ENCODE results near the gene IRF4. TPM values are rescaled to one million over a fixed set of nuclear protein-coding genes. Genes with fewer than 3 reads are reported as not detected.
"Not testable (repeated sequence)": the region's sequence is repeated elsewhere in the genome, so short reads cannot be mapped to it uniquely, and the experiment has no call there.

Gene IRF4
- total RNA-seq, 3 donors from 2014 or later, result 9.1 to 25.2 (median 13.0) TPM

DNA sequence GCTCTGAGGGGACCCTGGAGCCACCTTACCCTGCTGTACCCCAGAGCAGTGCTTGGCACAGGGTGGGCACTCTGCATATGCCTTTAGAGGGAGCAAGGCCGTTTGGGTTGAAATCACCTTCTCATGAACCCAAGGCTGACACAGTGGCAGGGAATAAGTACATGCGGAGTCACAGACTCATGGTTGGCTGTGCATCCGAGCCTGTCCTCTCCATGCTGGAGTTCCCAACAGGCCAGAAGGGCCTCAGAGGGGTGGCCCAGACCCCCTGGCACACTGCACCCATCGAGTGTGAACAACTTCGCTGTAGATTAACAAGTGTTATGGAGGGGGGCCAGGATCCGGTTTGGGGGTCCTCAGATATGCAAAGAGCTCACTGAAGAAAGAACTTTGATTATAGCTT lies 21.0 kb upstream of the IRF4 start:
- TF ChIP-seq POLR2A (IDR thresholded peaks at IDR 0.05) (no peak), POLR2AphosphoS5 (IDR thresholded peaks at IDR 0.05) (no peak)
- TF ChIP-seq, protein P1, sequence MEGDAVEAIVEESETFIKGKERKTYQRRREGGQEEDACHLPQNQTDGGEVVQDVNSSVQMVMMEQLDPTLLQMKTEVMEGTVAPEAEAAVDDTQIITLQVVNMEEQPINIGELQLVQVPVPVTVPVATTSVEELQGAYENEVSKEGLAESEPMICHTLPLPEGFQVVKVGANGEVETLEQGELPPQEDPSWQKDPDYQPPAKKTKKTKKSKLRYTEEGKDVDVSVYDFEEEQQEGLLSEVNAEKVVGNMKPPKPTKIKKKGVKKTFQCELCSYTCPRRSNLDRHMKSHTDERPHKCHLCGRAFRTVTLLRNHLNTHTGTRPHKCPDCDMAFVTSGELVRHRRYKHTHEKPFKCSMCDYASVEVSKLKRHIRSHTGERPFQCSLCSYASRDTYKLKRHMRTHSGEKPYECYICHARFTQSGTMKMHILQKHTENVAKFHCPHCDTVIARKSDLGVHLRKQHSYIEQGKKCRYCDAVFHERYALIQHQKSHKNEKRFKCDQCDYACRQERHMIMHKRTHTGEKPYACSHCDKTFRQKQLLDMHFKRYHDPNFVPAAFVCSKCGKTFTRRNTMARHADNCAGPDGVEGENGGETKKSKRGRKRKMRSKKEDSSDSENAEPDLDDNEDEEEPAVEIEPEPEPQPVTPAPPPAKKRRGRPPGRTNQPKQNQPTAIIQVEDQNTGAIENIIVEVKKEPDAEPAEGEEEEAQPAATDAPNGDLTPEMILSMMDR (IDR thresholded peaks at IDR 0.05), result no peak
- Histone ChIP-seq H3K4me1 (no peaks in the 10 kb centered on the region), H3K27me3 (peaks cover 5 to 76% of the 10 kb centered on the region in 2 donors), H3K9me3 (peaks cover 0 to 8% of the 10 kb centered on the region in 2 donors), H3K36me3 (no peaks in the 10 kb centered on the region), H3K4me3 (no peak overlapping the region), H3K27ac (no peak overlapping the region)
- no peak for DNase-seq (ENCODE audit: low spot score in 2 of 2)
- intact Hi-C loops (cut with DNase I; ENCODE audit: low total_unique reads), result no loop called here

DNA sequence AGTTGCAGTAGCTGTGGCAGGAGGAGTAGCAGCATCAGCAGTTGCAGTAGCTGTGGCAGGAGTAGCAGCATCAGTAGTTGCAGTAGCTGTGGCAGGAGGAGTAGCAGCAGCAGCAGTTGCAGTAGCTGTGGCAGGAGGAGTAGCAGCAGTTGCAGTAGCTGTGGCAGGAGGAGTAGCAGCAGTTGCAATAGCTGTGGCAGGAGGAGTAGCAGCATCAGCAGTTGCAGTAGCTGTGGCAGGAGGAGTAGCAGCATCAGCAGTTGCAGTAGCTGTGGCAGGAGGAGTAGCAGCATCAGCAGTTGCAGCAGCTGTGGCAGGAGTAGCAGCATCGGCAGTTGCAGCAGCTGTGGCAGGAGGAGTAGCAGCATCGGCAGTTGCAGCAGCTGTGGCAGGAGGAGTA lies 19.7 kb upstream of the IRF4 start:
- DNase-seq (ENCODE audit: low spot score in 2 of 2); H3K4me3 ChIP-seq; H3K9me3 ChIP-seq; H3K4me1 ChIP-seq; intact Hi-C loops (cut with DNase I; ENCODE audit: low total_unique reads); H3K36me3 ChIP-seq; H3K27ac ChIP-seq: not testable (repeated sequence)
- H3K27me3 ChIP-seq, result peaks cover 5 to 71% of the 10 kb centered on the region in 2 donors

DNA sequence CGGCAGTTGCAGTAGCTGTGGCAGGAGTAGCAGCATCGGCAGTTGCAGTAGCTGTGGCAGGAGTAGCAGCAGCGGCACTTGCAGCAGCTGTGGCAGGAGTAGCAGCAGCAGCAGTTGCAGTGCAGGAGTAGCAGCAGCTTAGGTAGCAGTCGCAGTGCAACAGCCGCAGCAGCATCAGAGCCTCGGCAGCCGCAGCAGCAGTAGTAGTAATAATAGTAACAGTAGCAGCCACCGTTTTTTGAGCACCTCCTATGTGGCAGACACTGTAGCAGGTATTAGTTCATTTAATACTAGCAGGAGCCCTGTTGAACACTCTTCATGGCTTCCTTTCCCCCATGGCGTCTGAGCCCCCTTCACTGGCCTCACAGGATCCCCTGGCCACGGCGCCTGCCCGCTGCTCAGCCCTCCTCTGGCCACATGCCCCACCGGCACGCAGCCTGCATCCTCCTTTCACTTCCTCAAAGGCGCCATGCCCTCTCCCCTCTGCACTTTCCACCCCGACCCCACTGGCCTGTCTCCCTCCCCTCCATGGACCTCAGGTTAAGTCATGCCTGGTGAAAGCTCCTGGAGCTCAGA lies 19.1 kb upstream of the IRF4 start:
- DNase-seq (ENCODE audit: low spot score in 2 of 2), result no peak
- Histone ChIP-seq H3K36me3 (no peaks in the 10 kb centered on the region), H3K27ac (no peak overlapping the region), H3K4me3 (no peak overlapping the region), H3K4me1 (no peaks in the 10 kb centered on the region), H3K27me3 (peaks cover 5 to 68% of the 10 kb centered on the region in 2 donors), H3K9me3 (peaks cover 0 to 8% of the 10 kb centered on the region in 2 donors)
- TF ChIP-seq POLR2A (IDR thresholded peaks at IDR 0.05), result no peak
- TF ChIP-seq, protein P1 (IDR thresholded peaks at IDR 0.05), result no peak
- no peak for TF ChIP-seq POLR2AphosphoS5 (IDR thresholded peaks at IDR 0.05)
- intact Hi-C loops (cut with DNase I; ENCODE audit: low total_unique reads), result no loop called here

DNA sequence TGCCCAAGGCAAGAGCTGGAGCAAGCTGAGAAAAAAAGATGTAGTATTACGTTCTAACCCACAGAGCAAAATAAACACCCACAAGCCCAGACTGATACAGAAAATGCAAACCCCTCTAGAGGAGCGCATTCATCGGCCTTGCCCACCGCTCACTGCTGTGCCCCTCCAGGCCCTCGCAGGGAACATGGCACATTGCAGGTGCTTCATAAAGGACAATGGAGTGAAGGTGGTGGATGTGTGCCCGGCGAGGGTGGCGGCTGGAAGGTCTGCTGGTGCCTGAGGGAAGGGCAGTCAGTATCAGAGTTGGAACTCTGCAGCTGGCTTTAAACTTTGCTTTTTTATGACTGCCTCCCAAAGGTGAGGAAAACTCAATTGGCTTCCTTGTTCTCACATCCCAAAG lies 18.5 kb upstream of the IRF4 start:
- Histone ChIP-seq H3K9me3 (peaks cover 0 to 8% of the 10 kb centered on the region in 2 donors), H3K27ac (no peak overlapping the region), H3K4me1 (no peaks in the 10 kb centered on the region), H3K36me3 (no peaks in the 10 kb centered on the region), H3K4me3 (no peak overlapping the region), H3K27me3 (peaks cover 5 to 62% of the 10 kb centered on the region in 2 donors)
- intact Hi-C loops (cut with DNase I; ENCODE audit: low total_unique reads), result no loop called here
- TF ChIP-seq POLR2A (IDR thresholded peaks at IDR 0.05), result no peak
- TF ChIP-seq, protein P1 (IDR thresholded peaks at IDR 0.05), result no peak
- no peak for TF ChIP-seq POLR2AphosphoS5 (IDR thresholded peaks at IDR 0.05)
- DNase-seq (ENCODE audit: low spot score in 2 of 2), result no peak

DNA sequence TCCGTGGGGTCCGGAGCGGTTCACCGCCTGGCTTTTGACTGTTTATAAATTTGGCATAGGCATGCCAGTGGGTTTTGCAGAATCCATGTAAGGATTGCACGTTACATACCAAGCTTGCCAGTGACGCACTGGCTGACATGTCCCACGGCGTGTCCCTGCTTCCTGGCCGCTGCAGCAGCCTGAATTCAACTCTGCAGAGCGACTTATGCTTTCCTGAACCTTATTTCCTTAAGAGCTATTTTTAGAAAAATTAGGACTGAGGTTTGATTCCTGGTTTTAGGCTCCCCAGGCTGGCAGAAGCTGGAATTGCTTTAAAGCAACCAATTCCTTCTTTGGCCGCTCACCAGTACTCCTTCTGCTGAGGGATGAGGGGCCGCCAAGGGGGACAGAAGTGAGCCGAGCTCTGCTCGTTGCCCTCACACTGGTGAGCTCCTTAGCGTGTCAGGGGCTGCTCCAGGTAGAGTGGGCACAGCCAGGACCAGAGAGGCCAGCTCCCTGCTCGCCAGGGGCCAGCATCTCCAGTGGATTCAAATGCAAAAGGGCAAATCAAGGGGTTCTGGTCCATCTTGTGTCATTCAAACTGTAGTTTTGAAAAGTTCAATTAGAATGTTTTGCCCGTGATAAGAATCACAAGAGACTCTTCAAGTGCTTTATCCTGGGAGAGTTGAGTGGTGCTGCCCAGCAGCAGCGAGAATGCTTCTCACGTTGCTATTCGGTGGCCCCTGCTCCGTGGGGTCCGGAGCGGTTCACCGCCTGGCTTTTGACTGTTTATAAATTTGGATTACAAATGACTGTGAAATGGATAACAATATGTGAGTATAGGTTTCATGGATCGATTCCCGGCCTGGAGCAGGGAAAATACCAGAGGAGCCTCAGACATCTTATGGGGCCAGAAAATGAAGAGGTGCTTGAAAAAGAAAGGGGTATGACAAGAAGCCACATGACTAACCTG lies 17.5 kb upstream of the IRF4 start:
- Histone ChIP-seq H3K27me3 (peaks cover 5 to 57% of the 10 kb centered on the region in 2 donors), H3K9me3 (peaks cover 0 to 8% of the 10 kb centered on the region in 2 donors), H3K36me3 (no peaks in the 10 kb centered on the region), H3K4me3 (no peak overlapping the region), H3K27ac (no peak overlapping the region), H3K4me1 (no peaks in the 10 kb centered on the region)
- no peak for DNase-seq (ENCODE audit: low spot score in 2 of 2)
- intact Hi-C loops (cut with DNase I; ENCODE audit: low total_unique reads), result no loop called here
- TF ChIP-seq POLR2A (IDR thresholded peaks at IDR 0.05) (no peak), POLR2AphosphoS5 (IDR thresholded peaks at IDR 0.05) (no peak)
- TF ChIP-seq, protein P1 (IDR thresholded peaks at IDR 0.05), result no peak

Measured in breast epithelium (tissue), 4 donors.